Left forelimb (tissue), 1 donor: ENCODE results near the gene CHCHD4.
"Not testable (repeated sequence)": the region's sequence is repeated elsewhere in the genome, so short reads cannot be mapped to it uniquely, and the experiment has no call there.

Experiments used
- DNase-seq: peaks from one replicate; pipeline ENCODE4 v3.0.0-alpha.2; 2018; ENCODE audit warnings: low spot score

CHCHD4 gene

DNA sequence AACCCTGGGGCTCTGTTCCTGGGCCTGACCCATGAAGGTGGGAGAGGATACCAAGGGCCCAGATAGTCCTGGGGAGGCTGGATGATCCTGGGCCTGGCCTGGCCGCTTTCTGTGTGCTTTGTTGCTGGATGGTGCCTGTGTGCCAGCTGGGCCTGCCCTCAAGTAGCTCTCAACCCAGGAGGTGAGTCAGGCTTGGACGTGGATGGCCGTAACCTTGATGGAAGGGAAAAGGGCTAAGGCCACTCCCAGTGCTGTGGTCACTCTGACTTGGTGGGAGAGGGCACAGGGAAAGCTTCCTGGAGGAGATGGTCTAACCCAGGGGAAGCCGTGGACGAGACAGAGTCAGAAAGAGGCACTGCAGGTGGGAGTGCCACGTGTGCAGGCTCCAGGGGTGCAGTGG lies 9.6 kb upstream of the CHCHD4 start:
- DNase-seq, result no peak

DNA sequence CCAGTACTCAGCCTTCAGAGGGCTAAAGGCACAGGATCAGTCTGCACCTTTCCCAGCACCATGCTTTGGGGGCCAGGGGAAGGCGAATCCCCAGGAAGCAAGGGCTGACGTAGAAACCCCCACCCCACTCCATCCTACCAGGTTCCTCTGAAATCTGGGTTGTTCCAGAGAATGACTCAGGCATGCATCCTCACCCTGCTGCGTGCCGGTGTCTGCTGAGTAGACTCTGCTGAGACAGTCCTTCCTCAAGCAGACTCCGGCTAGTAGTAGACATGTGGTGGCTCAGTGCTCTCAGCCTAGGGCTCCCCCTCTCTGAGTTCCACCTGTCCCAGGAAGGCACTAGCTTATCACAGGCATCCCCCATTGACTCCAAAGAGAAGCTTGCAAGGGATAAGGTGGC lies 9.2 kb upstream of the CHCHD4 start:
- no peak for DNase-seq

- DNase-seq, result no peak
Observed at GRCh38 chr3:14133188-14133800, 8.6 kb upstream of the CHCHD4 start.

GRCh38 chr3:14132689-14133088 lies 8.0 kb upstream of the CHCHD4 start:
- DNase-seq, result no peak

- DNase-seq, result no peak
Observed at GRCh38 chr3:14132120-14132519, 7.5 kb upstream of the CHCHD4 start.

DNA sequence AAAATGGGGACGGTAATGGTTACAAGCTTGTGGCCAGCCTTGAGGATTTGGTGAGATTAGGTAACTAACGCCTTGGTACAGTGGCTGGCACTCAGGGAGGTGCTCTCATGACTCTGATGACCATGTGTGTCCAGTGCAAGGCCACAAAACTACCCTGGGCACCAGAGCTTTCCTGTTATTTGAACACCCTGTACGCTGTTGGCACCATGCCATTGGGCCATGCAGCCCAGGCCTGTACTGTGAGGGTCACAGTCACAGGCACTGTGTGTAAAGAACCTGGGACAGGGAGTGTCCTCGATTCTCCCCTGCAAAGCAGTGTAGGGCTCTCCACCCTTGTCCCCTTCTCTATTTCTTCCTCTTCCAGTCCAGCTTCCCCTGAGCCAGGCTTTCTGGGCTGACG lies 6.5 kb upstream of the CHCHD4 start:
- DNase-seq, result no peak

GRCh38 chr3:14130707-14131106 lies 6.0 kb upstream of the CHCHD4 start:
- DNase-seq, result peak; percentile 47

DNA sequence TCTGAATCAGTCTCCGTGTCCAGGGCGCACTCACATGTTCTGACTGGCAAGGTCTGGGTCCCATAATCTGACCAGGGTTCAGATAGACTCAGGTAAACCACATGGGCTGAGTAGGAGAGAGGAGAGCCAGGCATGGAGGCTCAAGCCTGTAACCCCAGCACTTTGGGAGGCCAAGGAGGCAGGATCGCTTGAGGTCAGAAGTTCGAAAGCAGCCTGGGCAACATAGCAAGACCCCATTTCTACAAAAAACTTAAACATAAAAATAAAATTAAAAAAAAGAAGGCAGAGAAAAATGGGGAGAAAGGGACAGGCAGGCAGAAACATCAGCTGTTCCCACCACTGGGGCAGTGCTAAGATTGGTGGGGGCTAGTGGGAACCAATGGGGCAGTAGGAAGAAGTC lies 5.6 kb upstream of the CHCHD4 start:
- DNase-seq, result no peak

DNA sequence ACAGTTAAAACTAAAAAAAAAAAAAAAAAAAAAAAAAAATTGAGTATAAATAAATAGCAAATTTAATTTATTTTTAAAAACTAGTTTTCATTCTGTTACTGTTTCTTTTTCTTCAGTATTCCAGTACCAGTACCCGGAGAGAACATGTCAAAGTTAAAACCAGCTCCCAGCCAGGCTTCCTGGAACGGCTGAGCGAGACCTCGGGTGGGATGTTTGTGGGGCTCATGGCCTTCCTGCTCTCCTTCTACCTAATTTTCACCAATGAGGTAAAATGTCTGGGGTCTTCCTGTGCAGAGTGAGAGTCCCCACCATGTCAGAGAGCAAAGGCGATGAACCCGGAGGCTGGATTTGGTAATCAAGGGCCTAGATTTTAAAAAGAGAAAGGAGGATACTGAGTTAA lies 4.6 kb upstream of the CHCHD4 start:
- peak; percentile 53 for DNase-seq

- DNase-seq, result no peak
Observed at GRCh38 chr3:14128724-14129123, 4.1 kb upstream of the CHCHD4 start.

GRCh38 chr3:14127516-14128161 lies 3.0 kb upstream of the CHCHD4 start:
- DNase-seq, result peak; percentile 59

- no peak for DNase-seq
Observed at GRCh38 chr3:14126887-14127505, 2.3 kb upstream of the CHCHD4 start.

DNA sequence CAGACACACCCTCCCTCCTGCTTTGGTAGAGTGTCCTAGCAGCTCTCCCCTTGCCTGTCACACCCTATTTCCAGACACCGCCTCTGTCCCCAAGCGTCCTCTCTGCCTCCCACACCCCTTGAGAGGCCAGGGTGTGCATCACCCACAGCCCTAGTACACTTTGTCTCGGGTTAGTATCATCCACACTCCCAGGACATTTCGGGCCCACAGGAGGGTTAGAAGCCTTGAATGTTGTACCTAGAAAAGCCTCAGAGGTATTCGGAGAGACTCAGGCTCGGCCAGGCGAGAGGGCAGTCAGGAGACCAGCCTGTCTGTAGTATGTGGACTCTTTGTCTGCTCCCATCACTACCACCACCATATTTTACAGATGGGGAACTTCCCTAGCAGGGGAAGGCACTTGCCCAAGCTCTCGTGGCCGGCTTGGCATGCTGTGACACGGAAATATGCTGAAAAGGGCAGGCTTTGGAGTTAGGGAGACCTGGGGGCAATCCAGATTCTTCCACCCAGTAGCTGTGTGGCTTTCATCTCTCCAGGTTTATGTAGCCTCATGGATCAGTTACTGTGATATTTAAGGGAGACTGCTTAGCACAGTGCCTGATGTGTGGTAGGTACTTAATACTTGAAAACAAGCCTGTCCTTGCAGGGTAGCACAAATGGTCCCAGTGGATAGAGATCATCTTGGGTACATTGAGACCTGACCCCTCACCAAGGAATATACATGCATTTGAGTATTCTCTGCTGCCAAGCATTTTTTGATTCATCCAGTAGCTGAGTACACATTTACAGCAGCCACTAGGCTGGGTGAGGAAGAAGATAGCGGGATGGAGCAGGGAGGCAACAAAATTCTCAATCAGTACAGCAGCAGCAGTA lies 1.6 kb upstream of the CHCHD4 start:
- peak; percentile 46 for DNase-seq

GRCh38 chr3:14125193-14126016 lies 735 bp upstream of the CHCHD4 start:
- no peak for DNase-seq

DNA sequence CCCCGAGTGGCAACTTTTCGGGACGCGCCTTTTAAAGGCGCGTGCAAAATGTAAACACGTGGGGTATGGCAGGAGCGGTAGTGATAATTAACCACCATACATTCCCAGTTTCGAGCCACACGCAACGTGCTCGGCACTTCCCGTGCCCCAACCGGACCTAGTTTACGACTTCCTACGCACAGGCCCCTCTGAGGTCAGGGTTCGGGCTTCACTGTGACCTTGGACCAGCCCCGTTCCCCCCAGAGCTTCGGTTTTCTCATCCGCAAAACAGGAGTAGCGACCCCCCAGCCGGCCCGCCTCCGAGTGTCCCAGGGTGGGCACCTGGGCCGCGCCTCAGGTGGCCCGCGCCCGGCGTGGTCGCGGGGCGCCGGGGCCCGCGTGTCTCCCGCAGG lies 451 bp downstream of the CHCHD4 start:
- DNase-seq, result no peak

DNA sequence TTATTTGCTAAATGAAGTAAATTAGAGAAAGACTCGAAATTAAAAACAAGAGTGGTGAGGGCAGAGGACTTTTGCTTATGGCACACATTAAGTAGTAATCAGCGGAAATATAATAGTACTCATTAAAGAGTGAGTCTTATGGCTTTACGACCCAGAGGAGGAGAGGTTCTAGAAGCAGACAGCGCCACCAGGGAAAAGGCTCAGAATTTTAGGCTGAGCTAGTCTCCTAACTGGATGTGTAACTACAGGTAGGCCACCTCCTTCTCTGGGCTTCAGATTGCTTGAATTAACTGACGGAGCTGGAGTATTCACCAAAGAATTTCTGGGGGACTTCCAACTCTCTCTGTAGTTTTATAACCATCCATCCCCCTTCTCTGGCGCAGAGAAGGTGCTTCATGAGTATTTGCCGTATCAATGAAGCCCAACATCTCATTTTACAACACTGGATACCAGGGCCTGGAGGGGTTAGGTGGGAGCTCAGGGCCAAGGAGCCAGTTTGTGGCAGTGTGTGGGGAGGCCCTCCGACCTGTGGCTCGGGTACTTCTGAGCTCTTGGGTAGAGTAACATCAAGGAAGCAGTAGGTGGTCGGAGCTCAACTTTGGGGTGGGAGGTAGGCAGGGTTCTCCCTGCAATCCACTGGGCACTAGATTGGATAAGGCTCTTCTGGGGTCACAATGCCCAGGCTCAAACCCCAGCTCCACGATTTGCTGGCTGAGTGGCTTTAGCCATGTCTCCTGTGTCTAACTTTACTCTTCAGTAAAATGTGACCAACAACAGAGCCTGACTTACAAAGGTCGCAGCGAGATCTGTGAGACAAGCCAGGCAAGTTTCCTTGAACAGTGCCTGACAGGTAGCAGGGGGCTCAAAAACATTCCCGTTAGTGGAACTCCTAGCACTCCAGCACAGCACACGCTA lies 1.1 kb downstream of the CHCHD4 start:
- no peak for DNase-seq

DNA sequence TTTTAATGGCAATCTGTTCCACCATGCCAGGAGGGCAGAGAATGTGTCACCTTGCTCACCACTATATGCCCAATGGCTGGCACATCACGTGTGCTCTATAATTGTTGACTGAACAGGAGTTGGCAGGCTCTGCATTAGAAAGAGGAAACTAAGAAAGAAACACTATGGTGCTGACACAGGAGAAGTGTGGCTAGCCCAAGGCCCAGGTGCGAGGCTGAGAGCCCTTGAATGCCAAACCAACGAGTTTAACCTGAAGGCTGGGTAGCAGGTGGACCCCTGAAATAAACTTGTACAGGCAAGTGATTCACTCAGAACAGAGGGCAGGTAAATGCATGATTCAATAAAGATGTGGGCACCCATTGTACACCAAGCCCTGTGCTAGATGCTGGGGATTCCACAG lies 2.4 kb downstream of the CHCHD4 start:
- no peak for DNase-seq

- no peak for DNase-seq
Observed at GRCh38 chr3:14121859-14122258, 2.8 kb downstream of the CHCHD4 start.

DNA sequence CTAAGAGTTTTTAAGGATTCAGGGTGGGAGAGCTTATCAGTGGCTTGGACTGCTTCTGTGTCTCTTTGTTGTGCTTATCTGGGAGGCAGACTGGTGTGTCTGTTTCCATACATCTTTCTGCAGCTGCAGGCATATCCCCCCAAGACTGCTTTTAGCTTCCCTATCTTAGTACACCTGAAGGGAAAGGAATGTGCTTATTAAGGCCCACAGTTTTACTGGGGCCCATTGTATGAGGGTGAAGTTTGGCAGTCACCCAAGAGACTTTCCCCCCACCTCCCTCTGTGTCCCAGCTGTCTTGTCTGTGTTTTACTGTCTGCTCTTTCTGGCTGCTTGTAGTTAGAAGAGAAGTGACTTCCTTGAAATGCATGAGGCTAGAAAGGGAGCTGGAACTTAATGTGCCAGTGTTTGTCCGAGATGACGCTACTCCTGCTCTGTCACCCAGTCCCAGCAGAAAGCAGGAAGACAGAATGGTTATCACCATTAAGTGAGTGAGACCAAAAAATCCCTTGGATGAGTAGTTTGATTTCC lies 3.7 kb downstream of the CHCHD4 start:
- DNase-seq, result not testable (repeated sequence)

DNA sequence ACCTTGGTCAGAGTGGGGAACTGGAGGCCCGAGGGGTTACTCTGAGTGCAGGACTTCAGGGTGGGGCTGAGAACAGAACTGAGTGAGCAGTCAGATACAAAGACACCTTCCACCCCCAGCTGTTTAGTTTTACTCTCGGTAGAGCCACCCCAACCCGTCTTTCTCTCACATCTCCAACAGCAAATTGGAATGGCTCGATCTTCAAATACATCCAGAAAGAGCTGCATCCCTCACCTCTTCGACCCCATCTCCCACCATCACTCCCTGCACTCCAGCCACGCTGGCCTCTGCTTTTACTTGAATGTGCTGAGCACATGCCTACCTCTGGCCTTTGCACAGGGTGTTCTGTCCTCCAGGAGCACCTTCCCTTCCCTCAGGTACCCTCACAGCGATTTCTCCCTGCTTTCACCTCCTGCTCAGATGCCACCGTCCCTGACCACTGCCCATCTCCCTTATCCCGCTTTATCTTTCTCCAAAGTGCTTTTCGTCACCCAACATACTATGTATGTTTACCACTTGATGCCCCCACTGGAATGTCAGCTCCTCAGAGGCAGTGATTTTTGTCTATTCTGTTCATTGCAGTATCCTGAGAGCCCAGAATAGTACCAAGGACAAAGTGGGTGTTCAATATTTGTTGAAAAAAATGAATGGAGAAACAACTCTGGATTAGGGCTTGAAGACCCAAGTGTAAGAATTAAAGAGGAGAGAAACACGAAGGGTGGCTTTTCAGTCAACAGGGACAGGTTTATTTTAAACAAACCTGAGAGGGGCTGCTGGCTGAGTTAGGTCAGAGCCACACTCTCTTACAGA lies 4.4 kb downstream of the CHCHD4 start:
- no peak for DNase-seq
